GM20000 (cell line): ENCODE results near the gene HLA-DPA1.

Experiments
- DNase-seq: peaks from one replicate; pipeline ENCODE4 v3.0.0; 2012; ENCODE audit warnings: low spot score
- CTCF ChIP-seq: IDR thresholded peaks from 2 replicates; pipeline ENCODE4 v1.5.1; 2012; ENCODE audit warnings: mild to moderate bottlenecking, control low read depth; ENCODE audit errors: extremely low read depth, missing control alignments

Gene HLA-DPA1

GRCh38 chr6:33019372-33019771, 54.1 kb downstream of the HLA-DPA1 start:
- no peak for TF ChIP-seq CTCF
- DNase-seq, result no peak

GRCh38 chr6:33018904-33019303, 54.5 kb downstream of the HLA-DPA1 start:
- peak; percentile 71 for DNase-seq
- TF ChIP-seq CTCF, result no peak

- no peak for DNase-seq
- TF ChIP-seq CTCF, result no peak
Observed at GRCh38 chr6:33018418-33018817, 55.0 kb downstream of the HLA-DPA1 start.

GRCh38 chr6:33017694-33018353, 55.6 kb downstream of the HLA-DPA1 start:
- no peak for DNase-seq
- TF ChIP-seq CTCF, result no peak

GRCh38 chr6:33017018-33017417, 56.4 kb downstream of the HLA-DPA1 start:
- no peak for TF ChIP-seq CTCF
- DNase-seq, result no peak

- no peak for TF ChIP-seq CTCF
- DNase-seq, result no peak
Observed at GRCh38 chr6:33015798-33016197, 57.7 kb downstream of the HLA-DPA1 start.

GRCh38 chr6:33014841-33015634, 58.4 kb downstream of the HLA-DPA1 start:
- peak; percentile 68 for DNase-seq
- peak; percentile 47 for TF ChIP-seq CTCF
